Activated T-helper 9 cell treated with anti-CD3 and anti-CD28 coated beads, Interleukin-2, amount 50 U/mL, for 16 hours (primary cell): Measurements from ENCODE around the gene UBE2V1.
"Not testable (repeated sequence)": the region's sequence is repeated elsewhere in the genome, so short reads cannot be mapped to it uniquely, and the experiment has no call there.

Source experiments
- DNase-seq: peaks from one replicate; pipeline ENCODE4 v3.0.0-alpha.2; 2020; ENCODE audit warnings: low read depth

The UBE2V1 gene

GRCh38 chr20:50112512-50113419 is at the start of gene UBE2V1:
Gene UBE2V1 (minus strand): TSS chr20:50113150. CDS start chr20:50113128, 22 bp downstream.
- peak; percentile 84 for DNase-seq

GRCh38 chr20:50161494-50161893 is 48.5 kb upstream of the UBE2V1 start:
- DNase-seq: not testable (repeated sequence)

GRCh38 chr20:50153500-50154377 is 40.8 kb upstream of the UBE2V1 start, which contains the start of gene PEDS1:
Gene PEDS1 (minus strand): TSS chr20:50153723. CDS start chr20:50153637, 86 bp downstream.
- DNase-seq: peak; percentile 78

GRCh38 chr20:50153153-50153499 is 40.2 kb upstream of the UBE2V1 start:
- DNase-seq: no peak

GRCh38 chr20:50152394-50153152 is 39.6 kb upstream of the UBE2V1 start:
- DNase-seq: no peak

- DNase-seq: no peak
These were observed 38.2 kb upstream of the UBE2V1 start for GRCh38 chr20:50151034-50151743.

GRCh38 chr20:50149481-50150254 is 36.7 kb upstream of the UBE2V1 start:
- no peak for DNase-seq

GRCh38 chr20:50146732-50147662 is 34.0 kb upstream of the UBE2V1 start:
- DNase-seq: peak; percentile 68

- DNase-seq: no peak
These were observed 33.3 kb upstream of the UBE2V1 start for GRCh38 chr20:50146214-50146613.

- DNase-seq: no peak
These were observed 32.6 kb upstream of the UBE2V1 start for GRCh38 chr20:50145566-50145965.

- DNase-seq: no peak
These were observed 31.4 kb upstream of the UBE2V1 start for GRCh38 chr20:50144362-50144761.

- no peak for DNase-seq
These were observed 29.9 kb upstream of the UBE2V1 start for GRCh38 chr20:50142812-50143211.

- DNase-seq: no peak
These were observed 29.0 kb upstream of the UBE2V1 start for GRCh38 chr20:50141811-50142561.

GRCh38 chr20:50141018-50141675 is 28.2 kb upstream of the UBE2V1 start:
- DNase-seq: no peak

- no peak for DNase-seq
These were observed 27.4 kb upstream of the UBE2V1 start for GRCh38 chr20:50140339-50140859.

- DNase-seq: no peak
These were observed 25.8 kb upstream of the UBE2V1 start for GRCh38 chr20:50138479-50139393.

GRCh38 chr20:50138120-50138478 is 25.1 kb upstream of the UBE2V1 start:
- DNase-seq: no peak
